Small intestine (tissue), 7 donors: ENCODE measurements around the gene GNLY. TPM values are rescaled to one million over a fixed set of nuclear protein-coding genes. Genes with fewer than 3 reads are reported as not detected.
"Not testable (repeated sequence)": the region's sequence is repeated elsewhere in the genome, so short reads cannot be mapped to it uniquely, and the experiment has no call there.

Source experiments
- DNase-seq, 2 donors: peaks; one replicate each; pipeline versions ENCODE4 v3.0.0 to v3.0.0-alpha.2; 2013
- FAIRE-seq: peaks from 2 replicates; lab custom pipeline; 2012; peaks lifted over from hg19 to GRCh38; lab: Jason Lieb, UNC
- H3K27ac ChIP-seq, 3 donors: one replicate each; pipeline ENCODE4 v1.5.1; 2013; ENCODE audit warnings: low read length in 2 of 3, mild to moderate bottlenecking in 2 of 3, control low read depth in 1 of 3, inconsistent platforms in 1 of 3, low read depth in 1 of 3, moderate library complexity in 1 of 3
- H3K27me3 ChIP-seq, 3 donors: one replicate each; pipeline ENCODE4 v1.6.1; 2013; ENCODE audit warnings: low read length in 3 of 3, inconsistent platforms in 1 of 3; ENCODE audit not compliant: control insufficient read depth in 3 of 3, insufficient read depth in 3 of 3
- H3K36me3 ChIP-seq, 3 donors: one replicate each; pipeline ENCODE4 v1.6.1; 2013; ENCODE audit warnings: low read length in 3 of 3, inconsistent platforms in 1 of 3, low read depth in 1 of 3, mild to moderate bottlenecking in 1 of 3, moderate library complexity in 1 of 3; ENCODE audit not compliant: control insufficient read depth in 3 of 3, insufficient read depth in 2 of 3
- H3K4me1 ChIP-seq, 3 donors: one replicate each; pipeline ENCODE4 v1.6.1; 2013; ENCODE audit warnings: low read length in 2 of 3, inconsistent platforms in 1 of 3, low read depth in 1 of 3, mild to moderate bottlenecking in 1 of 3, moderate library complexity in 1 of 3; ENCODE audit not compliant: control insufficient read depth in 3 of 3, insufficient read depth in 2 of 3
- H3K4me3 ChIP-seq, 3 donors: one replicate each; pipeline ENCODE4 v1.5.1; 2013; ENCODE audit warnings: low read length in 3 of 3, control low read depth in 1 of 3, inconsistent platforms in 1 of 3, low read depth in 1 of 3, mild to moderate bottlenecking in 1 of 3, moderate library complexity in 1 of 3
- H3K9me3 ChIP-seq, 2 donors: one replicate each; pipeline ENCODE4 v1.6.1; 2013; ENCODE audit warnings: low read depth in 1 of 2, low read length in 1 of 2; ENCODE audit not compliant: control insufficient read depth in 2 of 2, insufficient read depth in 1 of 2
- WGBS, 3 donors: extraction: QIAGEN DNeasy Blood & Tissue Kit; methylation state at CpG; one replicate each; pipeline ENCODE4 v1.1.7; 2013; 5-methylcytosine and 5-hydroxymethylcytosine counted together
- polyA plus RNA-seq, 4 donors: library from polyadenylated mRNA; stranded (reverse) in 3 of 4; unstranded in 1 of 4; fragments of 200-250 nt in 3 of 4; fragments of 120-200 nt in 1 of 4; gene quantifications; one replicate each; pipeline versions ENCODE4 v1.2.1 to v1.2.3, GENCODE V29; 2013
- donor health status: healthy with polysubstance abuse.
- donor health status: control.
- donor health status: control.
- donor health status: Bipolar disorder and iron deficiency.
- donor health status: healthy.

Gene GNLY
- polyA plus RNA-seq, 4 donors = 1.4 to 2.1 (median 1.4) TPM; not detected in 1

DNA sequence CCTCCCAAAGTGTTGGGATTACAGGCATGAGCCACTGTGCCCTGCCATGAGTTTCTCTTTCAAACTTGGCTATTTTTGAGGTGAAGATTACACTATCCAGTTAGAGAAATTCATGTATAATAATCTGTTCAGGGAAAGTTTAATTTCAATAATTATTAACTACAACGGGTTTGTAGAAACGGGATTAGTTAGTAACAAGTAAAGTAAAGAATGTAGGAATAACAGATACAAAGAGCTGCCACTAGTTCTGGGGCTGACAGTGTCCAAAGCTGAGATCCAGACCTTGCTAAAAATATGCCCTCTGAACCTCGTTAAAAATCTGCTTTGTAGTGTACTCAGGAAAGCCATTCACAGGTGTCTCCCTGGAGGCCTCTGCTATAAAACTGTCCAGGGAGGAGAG, 43.1 kb upstream of the GNLY start:
- WGBS, 3 donors = 52 to 73% (median 63%) methylated on average over 3 of the region's 3 CpGs
- Histone ChIP-seq H3K4me3 (no peak overlapping the region), H3K27ac (no peak overlapping the region)

DNA sequence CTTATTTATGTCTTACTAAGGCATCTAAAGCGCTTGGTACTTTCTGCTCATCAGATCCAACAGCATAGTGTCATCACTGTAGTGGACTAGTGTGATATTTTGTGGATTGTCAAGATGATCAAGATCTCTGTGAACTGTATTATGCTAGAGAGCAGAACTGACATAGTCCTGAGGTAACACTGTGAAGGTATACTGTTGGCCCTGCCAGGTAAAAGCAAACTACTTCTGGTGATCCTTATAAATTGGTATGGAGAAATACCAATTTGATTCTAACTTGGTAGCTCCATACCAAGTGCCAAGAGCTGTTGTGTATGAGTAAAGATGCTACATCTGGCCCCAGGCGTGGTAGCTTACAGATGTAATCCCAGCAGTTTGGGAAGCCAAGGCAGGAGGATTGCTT, 42.1 kb upstream of the GNLY start:
- DNase-seq = no peak
- H3K27ac ChIP-seq = no peak overlapping the region

More for the DNA sequence above, 43.1 kb upstream of the GNLY start:
- no peaks in the 10 kb centered on the region for H3K9me3 ChIP-seq
- no peaks in the 10 kb centered on the region for H3K27me3 ChIP-seq
- FAIRE-seq = no peak
- no peaks in the 10 kb centered on the region for H3K4me1 ChIP-seq
- peaks cover 14 to 50% (median 16%) of the 10 kb centered on the region in 3 donors for H3K36me3 ChIP-seq
- DNase-seq = no peak

DNA sequence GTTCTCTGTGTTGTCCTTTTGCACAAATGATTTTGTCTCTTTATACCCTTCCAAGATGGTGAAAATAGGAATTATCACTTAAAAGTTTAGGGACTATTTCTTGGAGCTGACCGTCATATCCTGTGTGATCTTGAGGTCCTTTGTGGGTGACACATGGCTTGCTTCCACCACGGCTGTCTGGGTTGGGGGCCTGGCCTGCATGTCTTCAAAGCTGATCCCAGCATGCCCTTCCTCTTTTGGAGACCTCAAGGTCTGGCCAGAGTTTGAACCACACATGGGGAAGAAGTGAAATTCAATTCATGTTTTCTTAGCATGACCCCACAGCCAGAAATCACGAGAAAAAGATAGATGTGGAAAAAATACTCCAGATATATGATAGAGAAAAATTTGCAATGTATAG, 40.2 kb upstream of the GNLY start:
- no peak for FAIRE-seq

More for the DNA sequence above, 42.1 kb upstream of the GNLY start:
- WGBS, 3 donors = 95 to 100% (median 97%) methylated on average over 2 of the region's 2 CpGs
- no peak for FAIRE-seq
- Histone ChIP-seq H3K9me3 (no peaks in the 10 kb centered on the region), H3K4me1 (no peaks in the 10 kb centered on the region), H3K36me3 (peaks cover 8 to 51% (median 13%) of the 10 kb centered on the region in 3 donors), H3K4me3 (no peak overlapping the region), H3K27me3 (no peaks in the 10 kb centered on the region)

DNA sequence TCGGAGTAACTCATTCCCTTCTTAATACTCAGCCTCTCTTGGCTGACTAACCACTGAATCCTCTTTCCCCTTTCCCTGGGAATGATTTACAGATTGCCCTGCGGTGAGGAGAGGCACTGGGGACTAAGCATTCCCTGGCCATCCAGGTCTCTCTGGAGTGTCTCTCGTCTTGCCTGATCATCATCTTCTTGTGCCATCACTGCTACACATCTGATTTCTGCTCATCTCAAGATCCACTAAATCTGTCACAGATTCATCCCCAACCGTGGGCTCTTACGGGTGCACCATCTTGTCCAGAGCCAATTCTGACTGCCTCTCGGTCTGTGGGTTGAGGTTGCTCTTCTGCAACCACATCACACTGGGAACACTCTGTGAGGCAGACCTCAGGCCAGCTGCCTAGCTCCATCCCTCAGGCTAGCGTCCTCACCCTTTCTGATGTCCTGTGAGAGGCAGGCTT, 38.2 kb upstream of the GNLY start:
- Histone ChIP-seq H3K27ac (no peak overlapping the region), H3K36me3 (peaks cover 2 to 40% (median 6%) of the 10 kb centered on the region in 3 donors), H3K4me1 (no peaks in the 10 kb centered on the region), H3K27me3 (no peaks in the 10 kb centered on the region), H3K9me3 (no peaks in the 10 kb centered on the region), H3K4me3 (no peak overlapping the region)
- DNase-seq (no peak), FAIRE-seq (no peak)
- 87 to 94% (median 88%) methylated on average over 7 of the region's 7 CpGs for WGBS, 3 donors

More for the DNA sequence above, 40.2 kb upstream of the GNLY start:
- Histone ChIP-seq H3K4me3 (no peak overlapping the region), H3K9me3 (no peaks in the 10 kb centered on the region), H3K27me3 (no peaks in the 10 kb centered on the region), H3K4me1 (no peaks in the 10 kb centered on the region), H3K27ac (no peak overlapping the region), H3K36me3 (peaks cover 3 to 47% (median 6%) of the 10 kb centered on the region in 3 donors)
- 79 to 90% (median 79%) methylated on average over 3 of the region's 3 CpGs for WGBS, 3 donors
- DNase-seq = no peak

DNA sequence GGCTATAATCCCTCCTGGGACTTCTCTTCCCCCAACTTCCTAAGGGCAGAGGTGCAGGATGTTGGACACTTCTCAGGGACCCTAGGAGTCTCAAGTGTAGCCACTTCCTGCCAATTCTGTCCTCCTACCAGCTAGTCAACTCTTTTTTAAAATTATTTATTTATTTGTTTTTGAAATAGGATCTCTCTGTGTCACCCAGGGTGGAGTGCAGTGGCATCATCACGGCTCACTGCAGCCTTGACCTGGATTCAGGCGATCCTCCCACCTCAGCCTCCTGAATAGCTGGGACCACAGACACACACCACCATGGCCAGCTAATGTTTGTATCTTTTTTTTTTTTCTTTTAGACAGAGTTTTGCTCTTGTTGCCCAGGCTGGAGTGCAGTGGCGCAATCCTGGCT, 37.7 kb upstream of the GNLY start:
- 83 to 92% (median 92%) methylated on average over 3 of the region's 3 CpGs for WGBS, 3 donors
- FAIRE-seq (no peak), DNase-seq (no peak)

DNA sequence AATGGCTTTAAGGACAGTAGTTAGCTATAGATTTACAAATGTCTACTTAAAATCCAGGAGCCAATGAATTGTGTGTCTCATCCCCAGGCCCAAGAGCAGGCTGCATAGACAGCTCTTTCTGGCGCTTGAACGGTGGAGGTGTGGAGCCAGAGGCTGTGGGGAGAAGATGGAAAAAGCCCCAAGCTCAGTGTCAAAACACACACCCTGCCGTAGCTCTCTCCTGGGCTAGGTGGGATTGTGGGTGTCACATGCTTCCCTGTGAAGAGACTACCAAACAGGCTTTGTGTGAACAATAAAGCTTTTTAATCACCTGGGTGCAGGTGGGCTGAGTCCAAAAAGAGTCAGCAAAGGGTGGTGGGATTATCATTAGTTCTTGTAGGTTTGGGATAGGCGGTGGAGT, 36.8 kb upstream of the GNLY start:
- WGBS, 3 donors = 92 to 97% (median 94%) methylated on average over 4 of the region's 4 CpGs
- FAIRE-seq = not testable (repeated sequence)

More for the DNA sequence above, 37.7 kb upstream of the GNLY start:
- H3K4me1 ChIP-seq = no peaks in the 10 kb centered on the region
- H3K27me3 ChIP-seq = no peaks in the 10 kb centered on the region
- no peak overlapping the region for H3K27ac ChIP-seq
- no peaks in the 10 kb centered on the region for H3K9me3 ChIP-seq
- peaks cover 2 to 38% (median 3%) of the 10 kb centered on the region in 3 donors for H3K36me3 ChIP-seq
- no peak overlapping the region for H3K4me3 ChIP-seq

DNA sequence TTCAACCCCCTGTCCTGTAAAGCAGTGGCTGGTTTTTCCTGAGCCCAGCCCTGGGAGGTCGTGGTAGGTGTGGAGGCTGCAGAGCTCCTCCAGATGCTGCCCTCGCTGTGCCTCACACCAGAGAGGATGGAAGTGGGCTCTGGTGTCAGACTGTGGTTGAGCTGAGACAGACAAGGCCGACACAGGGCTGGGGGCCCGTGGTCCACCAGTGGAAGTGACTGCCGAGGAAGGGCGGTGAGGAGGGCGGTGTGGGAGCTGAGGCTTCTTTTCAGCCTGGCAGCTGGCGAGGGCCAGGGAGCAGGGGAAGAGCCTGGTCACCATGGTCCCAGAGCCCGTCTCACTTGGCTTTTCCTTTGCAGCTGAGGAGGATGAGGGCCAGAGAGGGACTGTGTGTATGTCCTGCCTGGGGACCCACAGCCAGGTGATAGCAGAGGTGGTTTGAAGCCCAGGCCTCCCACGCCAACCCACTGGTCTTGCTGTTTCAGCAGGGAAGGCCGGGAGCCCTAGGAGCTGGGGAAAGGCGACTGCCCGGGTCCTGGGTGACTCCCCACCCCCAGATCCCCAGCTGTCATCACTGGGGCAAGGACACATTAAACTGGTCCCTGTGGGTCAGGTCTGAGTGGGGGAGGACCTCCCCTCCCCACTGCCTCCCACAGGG, 34.7 kb upstream of the GNLY start:
- H3K4me1 ChIP-seq = no peaks in the 10 kb centered on the region
- H3K4me3 ChIP-seq = no peak overlapping the region
- H3K36me3 ChIP-seq = peaks cover 0 to 30% (median 3%) of the 10 kb centered on the region in 3 donors
- FAIRE-seq (no peak), DNase-seq (no peak)
- WGBS, 3 donors = 83 to 91% (median 88%) methylated on average over 10 to 13 of the region's 13 CpGs
- H3K27ac ChIP-seq = no peak overlapping the region
- no peaks in the 10 kb centered on the region for H3K27me3 ChIP-seq
- H3K9me3 ChIP-seq = no peaks in the 10 kb centered on the region

More for the DNA sequence above, 36.8 kb upstream of the GNLY start:
- H3K27me3 ChIP-seq, H3K27ac ChIP-seq, DNase-seq, H3K4me3 ChIP-seq, H3K4me1 ChIP-seq, H3K9me3 ChIP-seq: not testable (repeated sequence)
- H3K36me3 ChIP-seq = peaks cover 2 to 36% (median 3%) of the 10 kb centered on the region in 3 donors

DNA sequence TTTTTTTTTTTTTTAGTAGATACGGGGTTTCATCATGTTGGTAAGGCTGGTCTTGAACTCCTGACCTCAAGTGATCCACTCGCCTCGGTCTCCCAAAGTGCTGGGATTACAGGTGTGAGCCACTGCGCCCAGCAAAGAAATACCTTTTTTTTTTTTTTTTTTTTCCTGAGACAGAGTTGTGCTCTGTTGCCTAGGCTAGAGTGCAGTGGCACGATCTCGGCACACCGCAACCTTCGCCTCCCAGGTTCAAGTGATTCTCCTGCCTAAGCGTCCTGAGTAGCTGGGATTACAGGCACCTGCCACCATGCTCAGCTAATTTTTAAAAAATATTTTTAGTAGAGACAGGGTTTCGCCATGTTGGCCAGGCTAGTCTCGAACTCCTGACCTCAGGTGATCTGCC, 33.9 kb upstream of the GNLY start:
- H3K27me3 ChIP-seq, H3K9me3 ChIP-seq, H3K4me1 ChIP-seq, DNase-seq, H3K4me3 ChIP-seq, FAIRE-seq, H3K27ac ChIP-seq: not testable (repeated sequence)
- WGBS, 3 donors = 94 to 99% (median 97%) methylated on average over 11 of the region's 11 CpGs
- H3K36me3 ChIP-seq = peaks cover 0 to 30% (median 3%) of the 10 kb centered on the region in 3 donors
